ENCODE data around the gene PFAS. TPM values are rescaled to one million over a fixed set of nuclear protein-coding genes. Genes with fewer than 3 reads are reported as not detected.
A peak's percentile ranks its signal among the peaks of the same experiment; 100 is the strongest.

PFAS gene
- total RNA-seq, 2 experiments from 2014 or later: 102 to 105 TPM

- H3K27ac Mint-ChIP-seq: peak overlapping the region; percentile 98
- ChIA-PET CTCF (interaction anchor here (0.6 to 6.4 kb wide), 9 partner anchors 11 to 162 kb away, joined by 3 to 48 read pairs (median 6); partner anchors contain the start of genes AURKB, BORCS6, CTC1 and PFAS), POLR2A (interaction anchor here (0.7 to 7.9 kb wide), 12 partner anchors 9 to 102 kb away, joined by 3 to 134 read pairs (median 10); partner anchors contain the start of genes AURKB, BORCS6, CTC1 and PFAS)
- peak overlapping the region; percentile 98 for H3K4me3 Mint-ChIP-seq
- intact Hi-C loops (cut with micrococcal nuclease): loop anchor here (1.0 to 5.0 kb wide), 9 partner anchors 12 to 102 kb away; partner anchors contain the start of genes AURKB and RANGRF
- peak; percentile 93 for DNase-seq
- H3K9me3 Mint-ChIP-seq: peaks cover 2% of the 10 kb centered on the region
- H3K36me3 Mint-ChIP-seq: peaks cover 25% of the 10 kb centered on the region
- peaks cover 39% of the 10 kb centered on the region for H3K4me1 Mint-ChIP-seq (ENCODE audit: low read depth)
- H3K27me3 Mint-ChIP-seq: peaks cover 14% of the 10 kb centered on the region
Measured at GRCh38 chr17:8221663-8222379, 27.3 kb upstream of the PFAS start.

GRCh38 chr17:8222380-8222629 is 26.8 kb upstream of the PFAS start:
- DNase-seq: peak; percentile 87
- Mint-ChIP-seq H3K4me3 (peak overlapping the region; percentile 98), H3K27me3 (peaks cover 14% of the 10 kb centered on the region), H3K36me3 (peaks cover 29% of the 10 kb centered on the region), H3K27ac (peak overlapping the region; percentile 98), H3K4me1 (ENCODE audit: low read depth) (peaks cover 44% of the 10 kb centered on the region), H3K9me3 (peaks cover 2% of the 10 kb centered on the region)
- intact Hi-C loops (cut with micrococcal nuclease): loop anchor here (1.0 to 5.0 kb wide), 8 partner anchors 25 to 102 kb away; partner anchors contain the start of gene RANGRF
- ChIA-PET POLR2A (interaction anchor here (0.6 to 7.9 kb wide), 11 partner anchors 13 to 103 kb away, joined by 3 to 134 read pairs (median 18); partner anchors contain the start of genes AURKB, BORCS6, CTC1 and PFAS), CTCF (interaction anchor here (1.2 to 6.4 kb wide), 7 partner anchors 12 to 103 kb away, joined by 4 to 48 read pairs (median 6); partner anchors contain the start of genes AURKB, BORCS6, CTC1 and PFAS)

GRCh38 chr17:8222630-8223355 is 26.3 kb upstream of the PFAS start:
- ChIA-PET POLR2A (interaction anchor here (0.6 to 7.9 kb wide), 12 partner anchors 13 to 161 kb away, joined by 3 to 134 read pairs (median 10); partner anchors contain the start of genes AURKB, BORCS6, CTC1 and PFAS), CTCF (interaction anchor here (0.6 to 6.4 kb wide), 9 partner anchors 20 to 148 kb away, joined by 3 to 48 read pairs (median 4); partner anchors contain the start of genes BORCS6, CTC1, PFAS and SLC25A35)
- peaks cover 2% of the 10 kb centered on the region for H3K9me3 Mint-ChIP-seq
- peaks cover 14% of the 10 kb centered on the region for H3K27me3 Mint-ChIP-seq
- peak overlapping the region; percentile 98 for H3K4me3 Mint-ChIP-seq
- intact Hi-C loops (cut with micrococcal nuclease): loop anchor here (1.0 to 5.0 kb wide), 8 partner anchors 25 to 102 kb away; partner anchors contain the start of gene RANGRF
- peaks cover 34% of the 10 kb centered on the region for H3K36me3 Mint-ChIP-seq
- peak; percentile 94 for DNase-seq
- H3K27ac Mint-ChIP-seq: peak overlapping the region; percentile 98
- H3K4me1 Mint-ChIP-seq (ENCODE audit: low read depth): peaks cover 47% of the 10 kb centered on the region

GRCh38 chr17:8223356-8224126 is 25.5 kb upstream of the PFAS start:
- H3K4me3 Mint-ChIP-seq: peak overlapping the region; percentile 98
- POLR2A ChIA-PET: interaction anchor here (0.6 to 7.9 kb wide), 9 partner anchors 14 to 160 kb away, joined by 3 to 134 read pairs (median 18); partner anchors contain the start of genes AURKB, BORCS6, CTC1 and PFAS
- H3K27ac Mint-ChIP-seq: peak overlapping the region; percentile 98
- intact Hi-C loops (cut with micrococcal nuclease): loop anchor here (2.0 to 5.0 kb wide), 3 partner anchors 51 to 67 kb away; partner anchors contain the start of gene RANGRF
- peaks cover 38% of the 10 kb centered on the region for H3K36me3 Mint-ChIP-seq
- H3K27me3 Mint-ChIP-seq: peaks cover 14% of the 10 kb centered on the region
- DNase-seq: peak; percentile 72
- H3K9me3 Mint-ChIP-seq: peaks cover 2% of the 10 kb centered on the region
- CTCF ChIA-PET: interaction anchor here (0.6 to 6.4 kb wide), 11 partner anchors 19 to 149 kb away, joined by 3 to 48 read pairs (median 5); partner anchors contain the start of genes BORCS6, CTC1, PFAS and SLC25A35
- H3K4me1 Mint-ChIP-seq (ENCODE audit: low read depth): peaks cover 47% of the 10 kb centered on the region

GRCh38 chr17:8224891-8225812 is 23.9 kb upstream of the PFAS start:
- H3K27ac Mint-ChIP-seq: peak overlapping the region; percentile 62
- H3K36me3 Mint-ChIP-seq: peaks cover 51% of the 10 kb centered on the region
- peaks cover 2% of the 10 kb centered on the region for H3K9me3 Mint-ChIP-seq
- CTCF ChIA-PET: interaction anchor here (0.7 to 6.4 kb wide), 8 partner anchors 15 to 106 kb away, joined by 3 to 48 read pairs (median 4); partner anchors contain the start of genes AURKB and BORCS6
- peaks cover 14% of the 10 kb centered on the region for H3K27me3 Mint-ChIP-seq
- DNase-seq: no peak
- POLR2A ChIA-PET: interaction anchor here (0.7 to 7.9 kb wide), 10 partner anchors 10 to 105 kb away, joined by 3 to 134 read pairs (median 6); partner anchors contain the start of genes AURKB, BORCS6, CTC1 and PFAS
- intact Hi-C loops (cut with micrococcal nuclease): loop anchor here (5.0 kb wide), 1 partner anchor 53 kb away; no protein-coding TSS in a partner anchor
- peaks cover 42% of the 10 kb centered on the region for H3K4me1 Mint-ChIP-seq (ENCODE audit: low read depth)
- H3K4me3 Mint-ChIP-seq: no peak overlapping the region

- H3K27me3 Mint-ChIP-seq: peaks cover 10% of the 10 kb centered on the region
- CTCF ChIA-PET: interaction anchor here (0.8 to 1.5 kb wide), 4 partner anchors 16 to 39 kb away, joined by 3 to 4 read pairs (median 4); partner anchors contain the start of genes AURKB and BORCS6
- peaks cover 38% of the 10 kb centered on the region for H3K4me1 Mint-ChIP-seq (ENCODE audit: low read depth)
- intact Hi-C loops (cut with micrococcal nuclease): loop anchor here (1.0 kb wide), 1 partner anchor 21 kb away; no protein-coding TSS in a partner anchor
- H3K4me3 Mint-ChIP-seq: peak overlapping the region; percentile 24
- peak; percentile 86 for DNase-seq
- H3K27ac Mint-ChIP-seq: peak overlapping the region; percentile 81
- POLR2A ChIA-PET: interaction anchor here (1.2 to 7.9 kb wide), 8 partner anchors 10 to 106 kb away, joined by 3 to 134 read pairs (median 6); partner anchors contain the start of genes AURKB, BORCS6, CTC1 and PFAS
- no peaks in the 10 kb centered on the region for H3K9me3 Mint-ChIP-seq
- peaks cover 53% of the 10 kb centered on the region for H3K36me3 Mint-ChIP-seq
Measured at GRCh38 chr17:8225813-8226535, 23.1 kb upstream of the PFAS start.

- Mint-ChIP-seq H3K4me1 (ENCODE audit: low read depth) (peaks cover 38% of the 10 kb centered on the region), H3K4me3 (peak overlapping the region; percentile 24), H3K36me3 (peaks cover 56% of the 10 kb centered on the region), H3K27ac (peak overlapping the region; percentile 81), H3K27me3 (peaks cover 6% of the 10 kb centered on the region), H3K9me3 (no peaks in the 10 kb centered on the region)
- CTCF ChIA-PET: interaction anchor here (0.8 to 1.5 kb wide), 5 partner anchors 16 to 39 kb away, joined by 3 to 6 read pairs (median 4); partner anchors contain the start of genes AURKB and BORCS6
- intact Hi-C loops (cut with micrococcal nuclease): loop anchor here (1.0 kb wide), 1 partner anchor 21 kb away; no protein-coding TSS in a partner anchor
- POLR2A ChIA-PET: interaction anchor here (0.6 to 7.9 kb wide), 9 partner anchors 9 to 1011 kb away, joined by 3 to 134 read pairs (median 5); partner anchors contain the start of genes AURKB, BORCS6, CTC1 and PFAS
- peak; percentile 62 for DNase-seq
Measured at GRCh38 chr17:8226536-8227237, 22.4 kb upstream of the PFAS start.

GRCh38 chr17:8227238-8227581 is 21.9 kb upstream of the PFAS start:
- POLR2A ChIA-PET: interaction anchor here (0.6 to 7.9 kb wide), 5 partner anchors 8 to 1011 kb away, joined by 3 to 134 read pairs (median 8); partner anchors contain the start of genes BORCS6, CTC1, PFAS and SLC25A35
- H3K4me1 Mint-ChIP-seq (ENCODE audit: low read depth): peaks cover 35% of the 10 kb centered on the region
- intact Hi-C loops (cut with micrococcal nuclease): no loop called here

GRCh38 chr17:8231701-8232100 is 17.4 kb upstream of the PFAS start:
- POLR2A ChIA-PET: interaction anchor here (1.1 kb wide), 1 partner anchor 15 kb away, joined by 5 read pairs; no protein-coding TSS in a partner anchor
- no peak for DNase-seq
- intact Hi-C loops (cut with micrococcal nuclease): no loop called here

More at GRCh38 chr17:8227238-8227581, 21.9 kb upstream of the PFAS start:
- peak overlapping the region; percentile 24 for H3K4me3 Mint-ChIP-seq
- H3K36me3 Mint-ChIP-seq: peaks cover 57% of the 10 kb centered on the region
- peaks cover 4% of the 10 kb centered on the region for H3K27me3 Mint-ChIP-seq
- no peak for DNase-seq
- no peaks in the 10 kb centered on the region for H3K9me3 Mint-ChIP-seq
- H3K27ac Mint-ChIP-seq: peak overlapping the region; percentile 81
- CTCF ChIA-PET: interaction anchor here (1.0 kb wide), 1 partner anchor 19 kb away, joined by 6 read pairs; no protein-coding TSS in a partner anchor

More at GRCh38 chr17:8231701-8232100, 17.4 kb upstream of the PFAS start:
- H3K27ac Mint-ChIP-seq: no peak overlapping the region
- H3K4me1 Mint-ChIP-seq (ENCODE audit: low read depth): peaks cover 8% of the 10 kb centered on the region
- CTCF ChIA-PET: no interaction called here
- no peaks in the 10 kb centered on the region for H3K9me3 Mint-ChIP-seq
- no peaks in the 10 kb centered on the region for H3K27me3 Mint-ChIP-seq
- no peak overlapping the region for H3K4me3 Mint-ChIP-seq
- peaks cover 74% of the 10 kb centered on the region for H3K36me3 Mint-ChIP-seq

All from activated CD4-positive, alpha-beta memory T cell treated with anti-CD3 and anti-CD28 coated beads for 36 hours (primary cell).